Measurements from ENCODE around the gene NAGA.

Gene NAGA

GRCh38 chr22:42066126-42066761, 4.4 kb downstream of the NAGA start:
- Histone ChIP-seq H3K27ac (no peak overlapping the region), H3K4me3 (ENCODE audit: low read depth, low read length) (no peak overlapping the region), H3K36me3 (replicated peaks) (peaks cover 4% of the 10 kb centered on the region), H3K27me3 (replicated peaks) (no peaks in the 10 kb centered on the region)
- TF ChIP-seq CTCF (IDR thresholded peaks at IDR 0.05; ENCODE audit: low read depth, low read length, missing control alignments) = no peak
- in situ Hi-C loops (cut with HindIII; ENCODE audit: low pct_ligation_motif_present, low sequenced_read_pairs) = no loop called here
- DNase-seq = no peak

- Histone ChIP-seq H3K27ac (no peak overlapping the region), H3K4me3 (ENCODE audit: low read depth, low read length) (no peak overlapping the region), H3K36me3 (replicated peaks) (peaks cover 4% of the 10 kb centered on the region), H3K27me3 (replicated peaks) (no peaks in the 10 kb centered on the region)
- TF ChIP-seq CTCF (IDR thresholded peaks at IDR 0.05; ENCODE audit: low read depth, low read length, missing control alignments) = no peak
- DNase-seq = no peak
- in situ Hi-C loops (cut with HindIII; ENCODE audit: low pct_ligation_motif_present, low sequenced_read_pairs) = no loop called here
These were observed 5.0 kb downstream of the NAGA start for GRCh38 chr22:42065438-42066125.

GRCh38 chr22:42064629-42065028, 6.0 kb downstream of the NAGA start:
- DNase-seq = no peak
- peaks cover 6% of the 10 kb centered on the region for H3K36me3 ChIP-seq (replicated peaks)
- no peak overlapping the region for H3K4me3 ChIP-seq (ENCODE audit: low read depth, low read length)
- H3K27me3 ChIP-seq (replicated peaks) = no peaks in the 10 kb centered on the region
- no peak for TF ChIP-seq CTCF (IDR thresholded peaks at IDR 0.05; ENCODE audit: low read depth, low read length, missing control alignments)
- H3K27ac ChIP-seq = no peak overlapping the region
- in situ Hi-C loops (cut with HindIII; ENCODE audit: low pct_ligation_motif_present, low sequenced_read_pairs) = no loop called here

- DNase-seq = no peak
- H3K27ac ChIP-seq = no peak overlapping the region
- H3K27me3 ChIP-seq (replicated peaks) = no peaks in the 10 kb centered on the region
- no peak for TF ChIP-seq CTCF (IDR thresholded peaks at IDR 0.05; ENCODE audit: low read depth, low read length, missing control alignments)
- in situ Hi-C loops (cut with HindIII; ENCODE audit: low pct_ligation_motif_present, low sequenced_read_pairs) = no loop called here
- H3K4me3 ChIP-seq (ENCODE audit: low read depth, low read length) = no peak overlapping the region
- H3K36me3 ChIP-seq (replicated peaks) = peaks cover 3% of the 10 kb centered on the region
These were observed 8.0 kb downstream of the NAGA start for GRCh38 chr22:42062506-42063170.

- H3K4me3 ChIP-seq (ENCODE audit: low read depth, low read length) = no peak overlapping the region
- no peaks in the 10 kb centered on the region for H3K27me3 ChIP-seq (replicated peaks)
- H3K27ac ChIP-seq = no peak overlapping the region
- no peak for DNase-seq
- no peak for TF ChIP-seq CTCF (IDR thresholded peaks at IDR 0.05; ENCODE audit: low read depth, low read length, missing control alignments)
- peaks cover 2% of the 10 kb centered on the region for H3K36me3 ChIP-seq (replicated peaks)
- in situ Hi-C loops (cut with HindIII; ENCODE audit: low pct_ligation_motif_present, low sequenced_read_pairs) = no loop called here
These were observed 9.6 kb downstream of the NAGA start for GRCh38 chr22:42061041-42061440.
